HepG2 (cell line): Measurements from ENCODE around the gene SESN2. TPM values are rescaled to one million over a fixed set of nuclear protein-coding genes. Genes with fewer than 3 reads are reported as not detected.

Experiments used
- ATM ChIP-seq: fragments of 450-650 bp; IDR thresholded peaks from 2 replicates; pipeline ENCODE4 v1.7.1; 2017; ENCODE audit warnings: mild to moderate bottlenecking, borderline replicate concordance
- DR1 ChIP-seq: sonication (generic); formaldehyde crosslinking; IDR thresholded peaks from 2 replicates; pipeline ENCODE4 v1.8.0; 2021; ENCODE audit warnings: mild to moderate bottlenecking, missing genetic modification reagents, inconsistent platforms
- FOXC1 ChIP-seq: sonication (generic); formaldehyde crosslinking; IDR thresholded peaks from 2 replicates; pipeline ENCODE4 v1.8.0; 2022; ENCODE audit warnings: mild to moderate bottlenecking, missing genetic modification reagents, borderline replicate concordance
- FOXJ3 ChIP-seq: sonication (generic); formaldehyde crosslinking; IDR thresholded peaks from 2 replicates; pipeline ENCODE4 v1.4.0; 2020; ENCODE audit warnings: missing genetic modification reagents, mild to moderate bottlenecking, borderline replicate concordance
- MTA1 ChIP-seq: sonication (generic); formaldehyde crosslinking; IDR thresholded peaks from 2 replicates; pipeline ENCODE4 v1.4.0; 2020; ENCODE audit warnings: missing genetic modification reagents, mild to moderate bottlenecking, borderline replicate concordance
- NCOA1 ChIP-seq: sonication (generic); formaldehyde crosslinking; IDR thresholded peaks from 2 replicates; pipeline ENCODE4 v1.9.0; 2021; ENCODE audit warnings: missing genetic modification reagents
- SYNCRIP ChIP-seq: fragments of 200-400 bp; formaldehyde crosslinking; IDR thresholded peaks from 2 replicates; pipeline ENCODE4 v1.6.1; 2018; ENCODE audit warnings: mild to moderate bottlenecking, low read depth, low read length; ENCODE audit not compliant: insufficient read depth
- ZNF12 ChIP-seq: sonication (generic); formaldehyde crosslinking; IDR thresholded peaks from 2 replicates; pipeline ENCODE4 v1.5.0; 2020; ENCODE audit warnings: missing genetic modification reagents
- ZNF143 ChIP-seq: sonication (generic); formaldehyde crosslinking; IDR thresholded peaks from 2 replicates; pipeline ENCODE4 v1.4.0; 2020; ENCODE audit warnings: missing genetic modification reagents
- ZNF317 ChIP-seq: sonication (generic); formaldehyde crosslinking; IDR thresholded peaks from 2 replicates; pipeline ENCODE4 v1.5.0; 2020; ENCODE audit warnings: mild to moderate bottlenecking, missing genetic modification reagents
- ZNF367 ChIP-seq: sonication (generic); formaldehyde crosslinking; IDR thresholded peaks from 2 replicates; pipeline ENCODE4 v1.4.0; 2020; ENCODE audit warnings: missing genetic modification reagents, borderline replicate concordance
- ZNF446 ChIP-seq: sonication (generic); formaldehyde crosslinking; IDR thresholded peaks from 2 replicates; pipeline ENCODE4 v1.5.0; 2020; ENCODE audit warnings: mild to moderate bottlenecking, missing genetic modification reagents
- polyA plus RNA-seq, 8 experiments: library from polyadenylated mRNA; depleted of rRNA in 3 of 8; stranded (reverse) in 7 of 8; unstranded in 1 of 8; fragments of >200 nt; fragmentation: Illumina TruSeq in 4 of 8; extraction: Trizol in 4 of 8; gene quantifications; 2 replicates each; pipeline versions ENCODE4 v1.2.1 to v1.2.3, GENCODE V29; 2011 to 2016; ENCODE audit warnings: low read depth in 4 of 8, missing spikeins in 1 of 8, mixed read lengths in 1 of 8; ENCODE audit not compliant: insufficient read depth in 1 of 8
- total RNA-seq, 5 experiments: library from RNA; depleted of rRNA; stranded (reverse); fragments of >200 nt; fragmentation: Illumina TruSeq; extraction: Trizol; gene quantifications; 2 replicates each; pipeline ENCODE4 v1.2.3, GENCODE V29; 2016; ENCODE audit warnings: low read depth in 1 of 5
- TF ChIP-seq, protein P1 (sequence below): IDR thresholded peaks from 2 replicates; pipeline ENCODE4 v1.6.1; 2018; ENCODE audit warnings: missing genetic modification reagents
- TF ChIP-seq, protein P2 (sequence below): sonication (generic); formaldehyde crosslinking; IDR thresholded peaks from 2 replicates; pipeline ENCODE4 v1.4.0; 2020; ENCODE audit warnings: missing genetic modification reagents
- TF ChIP-seq, protein P3 (sequence below): IDR thresholded peaks from 2 replicates; pipeline ENCODE4 v1.6.1; 2016; ENCODE audit warnings: low read depth, control low read depth
- TF ChIP-seq, protein P4 (sequence below), 2 experiments: sonication (generic) in 1 of 2; formaldehyde crosslinking in 1 of 2; IDR thresholded peaks; 2 replicates each; pipeline versions ENCODE4 v1.5.1 to v1.6.1; 2011 to 2020; ENCODE audit warnings: borderline replicate concordance in 1 of 2, low read depth in 1 of 2, low read length in 1 of 2, mild to moderate bottlenecking in 1 of 2, missing genetic modification reagents in 1 of 2, moderate library complexity in 1 of 2
- TF ChIP-seq, protein P5 (sequence below): sonication (generic); formaldehyde crosslinking; IDR thresholded peaks from 2 replicates; pipeline ENCODE4 v1.4.0; 2020; ENCODE audit warnings: missing genetic modification reagents

Gene SESN2
- total and polyA plus RNA-seq, 2 of the 13 experiments (the other 11 are each of a cell fraction or from before 2014, with no cell fraction given) = 13.2 to 19.1 TPM

DNA sequence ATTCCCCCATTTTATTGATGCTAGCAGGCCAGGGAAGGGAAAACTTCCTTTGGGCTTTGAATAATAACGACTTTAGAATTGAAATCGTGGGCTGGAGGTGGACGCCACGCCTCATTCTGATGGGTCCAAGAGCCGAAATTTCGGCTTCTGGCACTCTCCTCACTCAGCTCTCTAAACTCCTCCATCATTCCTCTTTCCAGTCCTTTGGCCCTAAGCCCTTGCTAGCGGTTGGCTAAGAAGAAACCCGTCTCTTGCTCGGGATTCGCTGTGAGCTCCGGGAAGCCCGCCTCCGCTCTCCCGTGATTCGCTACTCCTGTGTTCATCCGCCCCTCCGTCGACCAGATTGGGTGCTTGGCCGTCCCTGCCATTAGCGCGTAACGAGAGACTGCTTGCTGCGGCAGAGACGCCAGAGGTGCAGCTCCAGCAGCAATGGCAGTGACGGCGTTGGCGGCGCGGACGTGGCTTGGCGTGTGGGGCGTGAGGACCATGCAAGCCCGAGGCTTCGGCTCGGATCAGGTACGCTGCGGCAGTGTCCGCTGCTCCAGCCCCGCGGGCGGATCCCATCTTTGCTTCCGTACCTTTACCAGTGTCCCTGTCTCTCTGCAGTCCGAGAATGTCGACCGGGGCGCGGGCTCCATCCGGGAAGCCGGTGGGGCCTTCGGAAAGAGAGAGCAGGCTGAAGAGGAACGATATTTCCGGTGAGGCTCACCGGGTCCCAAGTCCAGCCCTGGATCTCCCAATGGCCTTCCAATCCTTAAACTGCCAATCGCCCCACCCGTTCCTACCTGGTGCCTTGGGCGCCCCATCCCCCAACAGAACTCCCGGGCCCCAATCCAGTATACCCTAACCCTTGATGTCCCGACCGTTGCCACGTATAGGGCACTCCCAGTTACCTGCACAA is 23.3 kb upstream of the SESN2 start, which contains the start of gene ATP5IF1 (continued):
- TF ChIP-seq DR1 (CRISPR knock-in tag) (peak; percentile 86; the same call in 1 of the 2 replicates), SYNCRIP (no peak), ZNF12 (peak; percentile 75), FOXJ3 (CRISPR knock-in tag) (peak; percentile 66; the same call in 1 of the 2 replicates), ZNF317 (CRISPR knock-in tag) (peak; percentile 60; the same call in 1 of the 2 replicates), ATM (no peak), ZNF143 (CRISPR knock-in tag) (no peak), ZNF367 (CRISPR knock-in tag) (no peak; the same call in 1 of the 2 replicates), NCOA1 (0 out of 2 replicates have a peak, but pooled peaks have one; percentile 48), FOXC1 (peak; percentile 44; the same call in 1 of the 2 replicates), MTA1 (CRISPR knock-in tag) (peak; percentile 75), ZNF446 (CRISPR knock-in tag) (no peak)
- TF ChIP-seq, protein P1, sequence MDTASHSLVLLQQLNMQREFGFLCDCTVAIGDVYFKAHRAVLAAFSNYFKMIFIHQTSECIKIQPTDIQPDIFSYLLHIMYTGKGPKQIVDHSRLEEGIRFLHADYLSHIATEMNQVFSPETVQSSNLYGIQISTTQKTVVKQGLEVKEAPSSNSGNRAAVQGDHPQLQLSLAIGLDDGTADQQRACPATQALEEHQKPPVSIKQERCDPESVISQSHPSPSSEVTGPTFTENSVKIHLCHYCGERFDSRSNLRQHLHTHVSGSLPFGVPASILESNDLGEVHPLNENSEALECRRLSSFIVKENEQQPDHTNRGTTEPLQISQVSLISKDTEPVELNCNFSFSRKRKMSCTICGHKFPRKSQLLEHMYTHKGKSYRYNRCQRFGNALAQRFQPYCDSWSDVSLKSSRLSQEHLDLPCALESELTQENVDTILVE (CRISPR knock-in tag) = peak; percentile 80
- TF ChIP-seq, protein P2, sequence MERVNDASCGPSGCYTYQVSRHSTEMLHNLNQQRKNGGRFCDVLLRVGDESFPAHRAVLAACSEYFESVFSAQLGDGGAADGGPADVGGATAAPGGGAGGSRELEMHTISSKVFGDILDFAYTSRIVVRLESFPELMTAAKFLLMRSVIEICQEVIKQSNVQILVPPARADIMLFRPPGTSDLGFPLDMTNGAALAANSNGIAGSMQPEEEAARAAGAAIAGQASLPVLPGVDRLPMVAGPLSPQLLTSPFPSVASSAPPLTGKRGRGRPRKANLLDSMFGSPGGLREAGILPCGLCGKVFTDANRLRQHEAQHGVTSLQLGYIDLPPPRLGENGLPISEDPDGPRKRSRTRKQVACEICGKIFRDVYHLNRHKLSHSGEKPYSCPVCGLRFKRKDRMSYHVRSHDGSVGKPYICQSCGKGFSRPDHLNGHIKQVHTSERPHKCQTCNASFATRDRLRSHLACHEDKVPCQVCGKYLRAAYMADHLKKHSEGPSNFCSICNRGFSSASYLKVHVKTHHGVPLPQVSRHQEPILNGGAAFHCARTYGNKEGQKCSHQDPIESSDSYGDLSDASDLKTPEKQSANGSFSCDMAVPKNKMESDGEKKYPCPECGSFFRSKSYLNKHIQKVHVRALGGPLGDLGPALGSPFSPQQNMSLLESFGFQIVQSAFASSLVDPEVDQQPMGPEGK (CRISPR knock-in tag) = peak; percentile 28; the same call in 1 of the 2 replicates
- TF ChIP-seq, protein P3, sequence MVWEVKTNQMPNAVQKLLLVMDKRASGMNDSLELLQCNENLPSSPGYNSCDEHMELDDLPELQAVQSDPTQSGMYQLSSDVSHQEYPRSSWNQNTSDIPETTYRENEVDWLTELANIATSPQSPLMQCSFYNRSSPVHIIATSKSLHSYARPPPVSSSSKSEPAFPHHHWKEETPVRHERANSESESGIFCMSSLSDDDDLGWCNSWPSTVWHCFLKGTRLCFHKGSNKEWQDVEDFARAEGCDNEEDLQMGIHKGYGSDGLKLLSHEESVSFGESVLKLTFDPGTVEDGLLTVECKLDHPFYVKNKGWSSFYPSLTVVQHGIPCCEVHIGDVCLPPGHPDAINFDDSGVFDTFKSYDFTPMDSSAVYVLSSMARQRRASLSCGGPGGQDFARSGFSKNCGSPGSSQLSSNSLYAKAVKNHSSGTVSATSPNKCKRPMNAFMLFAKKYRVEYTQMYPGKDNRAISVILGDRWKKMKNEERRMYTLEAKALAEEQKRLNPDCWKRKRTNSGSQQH = no peak; the same call in 1 of the 2 replicates
- TF ChIP-seq, protein P4, sequence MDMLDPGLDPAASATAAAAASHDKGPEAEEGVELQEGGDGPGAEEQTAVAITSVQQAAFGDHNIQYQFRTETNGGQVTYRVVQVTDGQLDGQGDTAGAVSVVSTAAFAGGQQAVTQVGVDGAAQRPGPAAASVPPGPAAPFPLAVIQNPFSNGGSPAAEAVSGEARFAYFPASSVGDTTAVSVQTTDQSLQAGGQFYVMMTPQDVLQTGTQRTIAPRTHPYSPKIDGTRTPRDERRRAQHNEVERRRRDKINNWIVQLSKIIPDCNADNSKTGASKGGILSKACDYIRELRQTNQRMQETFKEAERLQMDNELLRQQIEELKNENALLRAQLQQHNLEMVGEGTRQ (IDR thresholded peaks at IDR 0.05; ENCODE audit: low read depth, low read length) = no peak
- TF ChIP-seq, protein P4 (CRISPR knock-in tag; IDR thresholded peaks at IDR 0.05; ENCODE audit: borderline replicate concordance) = peak; percentile 29; the same call in 1 of the 2 replicates
- TF ChIP-seq, protein P5, sequence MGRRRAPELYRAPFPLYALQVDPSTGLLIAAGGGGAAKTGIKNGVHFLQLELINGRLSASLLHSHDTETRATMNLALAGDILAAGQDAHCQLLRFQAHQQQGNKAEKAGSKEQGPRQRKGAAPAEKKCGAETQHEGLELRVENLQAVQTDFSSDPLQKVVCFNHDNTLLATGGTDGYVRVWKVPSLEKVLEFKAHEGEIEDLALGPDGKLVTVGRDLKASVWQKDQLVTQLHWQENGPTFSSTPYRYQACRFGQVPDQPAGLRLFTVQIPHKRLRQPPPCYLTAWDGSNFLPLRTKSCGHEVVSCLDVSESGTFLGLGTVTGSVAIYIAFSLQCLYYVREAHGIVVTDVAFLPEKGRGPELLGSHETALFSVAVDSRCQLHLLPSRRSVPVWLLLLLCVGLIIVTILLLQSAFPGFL = peak; percentile 86; the same call in 1 of the 2 replicates
